IMR-90 (cell line): ENCODE data around the gene LRP1B. TPM values are rescaled to one million over a fixed set of nuclear protein-coding genes. Genes with fewer than 3 reads are reported as not detected.

Experiments used
- ATAC-seq: fragments of 200-7000 bp; cut with Tn5 transposase; 2 replicates; pipeline ENCODE4 v1.9.1; 2020; ENCODE audit warnings: low read depth, mild to moderate bottlenecking, moderate library complexity
- BruUV-seq: library from RNA; stranded (reverse); fragments of 400-500 nt; replicated peaks from 2 replicates; lab custom pipeline; 2021; lab: Mats Ljungman, UMichigan
- CTCF ChIA-PET: fragments of 300-600 bp; formaldehyde crosslinking; extraction: SDS; loops from one replicate; lab custom pipeline; 2021; ENCODE audit warnings: antibody characterized with exemption; lab: Yijun Ruan, JAX
- POLR2A ChIA-PET: fragments of 300-600 bp; sonication (Branson Sonifier 250); formaldehyde crosslinking; loops from one replicate; lab custom pipeline; 2022; ENCODE audit warnings: antibody characterized with exemption; ENCODE audit not compliant: unreplicated experiment; lab: Charles Lee
- DNase-seq: peaks from one replicate; pipeline ENCODE4 v3.0.0; 2013
- H2AFZ ChIP-seq: replicated peaks from 2 replicates; pipeline ENCODE3; 2013; ENCODE audit warnings: low read length, mild to moderate bottlenecking; ENCODE audit not compliant: poor library complexity
- H2AK5ac ChIP-seq: 2 replicates; pipeline ENCODE4 v1.6.1; 2013; ENCODE audit warnings: low read depth, low read length, inconsistent platforms
- H2AK9ac ChIP-seq: replicated peaks from 2 replicates; pipeline ENCODE3; 2013; ENCODE audit warnings: mild to moderate bottlenecking, low read depth, low read length, moderate library complexity; ENCODE audit not compliant: poor library complexity
- H2BK120ac ChIP-seq: 2 replicates; pipeline ENCODE4 v1.6.1; 2013; ENCODE audit warnings: low read depth, low read length, inconsistent platforms
- H2BK15ac ChIP-seq: 3 replicates; pipeline ENCODE4 v1.6.1; 2013; ENCODE audit warnings: low read depth, low read length, inconsistent platforms
- H2BK20ac ChIP-seq: 2 replicates; pipeline ENCODE4 v1.6.1; 2013; ENCODE audit warnings: low read depth, mild to moderate bottlenecking, inconsistent platforms, low read length, moderate library complexity
- H2BK5ac ChIP-seq: 2 replicates; pipeline ENCODE4 v1.6.1; 2013; ENCODE audit warnings: mild to moderate bottlenecking, low read depth, low read length, inconsistent platforms; ENCODE audit not compliant: poor library complexity, severe bottlenecking
- H3K14ac ChIP-seq: replicated peaks from 2 replicates; pipeline ENCODE4 v1.6.1; 2013; ENCODE audit warnings: low read depth, low read length, inconsistent platforms
- H3K18ac ChIP-seq: 2 replicates; pipeline ENCODE4 v1.6.1; 2013; ENCODE audit warnings: low read depth, low read length, control low read depth
- H3K23ac ChIP-seq: 2 replicates; pipeline ENCODE4 v1.6.1; 2013; ENCODE audit warnings: low read depth, low read length, inconsistent platforms
- H3K27ac ChIP-seq: 2 replicates; pipeline ENCODE4 v1.5.1; 2013; ENCODE audit warnings: mild to moderate bottlenecking, control low read depth, low read length; ENCODE audit not compliant: insufficient read depth
- H3K27me3 ChIP-seq: 2 replicates; pipeline ENCODE4 v1.6.1; 2013; ENCODE audit warnings: low read length; ENCODE audit not compliant: control insufficient read depth, insufficient read depth
- H3K36me3 ChIP-seq: 2 replicates; pipeline ENCODE4 v1.6.1; 2013; ENCODE audit warnings: low read length, mixed read lengths; ENCODE audit not compliant: control insufficient read depth, insufficient read depth
- H3K4ac ChIP-seq: 2 replicates; pipeline ENCODE4 v1.6.1; 2013; ENCODE audit warnings: low read depth, low read length, inconsistent platforms
- H3K4me1 ChIP-seq: 2 replicates; pipeline ENCODE4 v1.6.1; 2013; ENCODE audit warnings: low read length, mixed read lengths; ENCODE audit not compliant: control insufficient read depth, insufficient read depth
- H3K4me2 ChIP-seq: 2 replicates; pipeline ENCODE4 v1.6.1; 2013; ENCODE audit warnings: low read depth, mild to moderate bottlenecking, control low read depth, low read length, moderate library complexity
- H3K4me3 ChIP-seq: 2 replicates; pipeline ENCODE4 v1.5.1; 2013; ENCODE audit warnings: low read depth, mild to moderate bottlenecking, control low read depth, low read length, moderate library complexity; ENCODE audit not compliant: insufficient read depth
- H3K56ac ChIP-seq: 2 replicates; pipeline ENCODE4 v1.6.1; 2013; ENCODE audit warnings: low read length, inconsistent platforms; ENCODE audit not compliant: insufficient read depth; ENCODE audit errors: extremely low read depth
- H3K79me1 ChIP-seq, 2 experiments: 2 replicates each; pipeline ENCODE4 v1.6.1; 2013; ENCODE audit warnings: low read length in 2 of 2, inconsistent platforms in 1 of 2, low read depth in 1 of 2
- H3K9ac ChIP-seq: 2 replicates; pipeline ENCODE4 v1.6.1; 2013; ENCODE audit warnings: low read depth, low read length, control low read depth
- H3K9me1 ChIP-seq: 2 replicates; pipeline ENCODE4 v1.6.1; 2013; ENCODE audit warnings: low read length, inconsistent platforms; ENCODE audit not compliant: insufficient read depth
- H3K9me3 ChIP-seq: 2 replicates; pipeline ENCODE4 v1.6.1; 2013; ENCODE audit warnings: low read length; ENCODE audit not compliant: control insufficient read depth, insufficient read depth
- H4K20me1 ChIP-seq: 2 replicates; pipeline ENCODE4 v1.6.1; 2013; ENCODE audit warnings: low read length, inconsistent platforms; ENCODE audit not compliant: insufficient read depth
- H4K5ac ChIP-seq: 2 replicates; pipeline ENCODE4 v1.6.1; 2013; ENCODE audit warnings: mild to moderate bottlenecking, low read depth, low read length, control low read depth
- H4K8ac ChIP-seq, 2 experiments: 2 replicates each; pipeline ENCODE4 v1.6.1; 2013; ENCODE audit warnings: low read depth in 2 of 2, low read length in 2 of 2, control low read depth in 1 of 2, inconsistent platforms in 1 of 2
- H4K91ac ChIP-seq: 2 replicates; pipeline ENCODE4 v1.6.1; 2013; ENCODE audit warnings: low read depth, low read length, inconsistent platforms; ENCODE audit not compliant: insufficient read depth
- CHD1 ChIP-seq: IDR thresholded peaks from 2 replicates; pipeline ENCODE4 v1.6.1; 2012; ENCODE audit warnings: low read depth, low read length, improper control_type of control experiment
- FOS ChIP-seq: fragments of 150-350 bp; IDR thresholded peaks from 2 replicates; pipeline ENCODE4 v1.6.1; 2016; ENCODE audit warnings: low read depth, low read length
- MAZ ChIP-seq: IDR thresholded peaks from 2 replicates; pipeline ENCODE4 v1.6.1; 2012; ENCODE audit warnings: low read depth, mild to moderate bottlenecking, low read length, improper control_type of control experiment, moderate library complexity, borderline replicate concordance
- MXI1 ChIP-seq: IDR thresholded peaks from 2 replicates; pipeline ENCODE4 v1.6.1; 2012; ENCODE audit warnings: low read depth, mild to moderate bottlenecking, low read length, moderate library complexity, borderline replicate concordance
- NFE2L2 ChIP-seq: fragments of 150-350 bp; IDR thresholded peaks from 2 replicates; pipeline ENCODE4 v1.6.1; 2016; ENCODE audit warnings: low read depth, mild to moderate bottlenecking, low read length
- POLR2A ChIP-seq: IDR thresholded peaks from 2 replicates; pipeline ENCODE4 v1.6.1; 2012; ENCODE audit warnings: mild to moderate bottlenecking, low read depth, low read length
- RCOR1 ChIP-seq: IDR thresholded peaks from 2 replicates; pipeline ENCODE4 v1.6.1; 2012; ENCODE audit warnings: mild to moderate bottlenecking, low read length, improper control_type of control experiment; ENCODE audit not compliant: insufficient replicate concordance
- SMC3 ChIP-seq: fragments of 150-350 bp; IDR thresholded peaks from 2 replicates; pipeline ENCODE4 v1.6.1; 2016; ENCODE audit warnings: low read depth, mild to moderate bottlenecking, antibody characterized with exemption, low read length, moderate library complexity
- WGBS, 2 experiments: methylation state at CpG; one replicate each; pipeline versions ENCODE4 v1.1.5 to v1.1.7; 2013; ENCODE audit warnings: missing lambda C conversion rate in 2 of 2; ENCODE audit not compliant: insufficient read length in 1 of 2; ENCODE audit errors: extremely low coverage in 2 of 2; 5-methylcytosine and 5-hydroxymethylcytosine counted together
- dilution Hi-C: fragments of 300-500 bp; cut with HindIII; formaldehyde crosslinking; loops from one replicate; pipeline ENCODE4 v1.14.3; 2018; ENCODE audit warnings: low sequenced_read_pairs; ENCODE audit not compliant: unreplicated experiment
- in situ Hi-C: fragments of 300-500 bp; cut with MboI; formaldehyde crosslinking; loops from 3 replicates; pipeline ENCODE4 v1.14.3; 2019; ENCODE audit warnings: low sequenced_read_pairs, inconsistent platforms, mixed read lengths
- intact Hi-C: fragments of 100-400 bp; cut with micrococcal nuclease; formaldehyde crosslinking; loops from 2 replicates; pipeline ENCODE4 v1.10.0; 2022
- polyA plus RNA-seq, 3 experiments: library from polyadenylated mRNA; depleted of rRNA; stranded (reverse); fragments of >200 nt; gene quantifications; 2 replicates each; pipeline ENCODE4 v1.2.3, GENCODE V29; 2012; ENCODE audit warnings: low replicate concordance in 1 of 3
- total RNA-seq: library from RNA; depleted of rRNA; stranded (reverse); fragments of >200 nt; gene quantifications from 2 replicates; pipeline ENCODE4 v1.2.3, GENCODE V29; 2012
- TF ChIP-seq, protein P1 (sequence below): fragments of 150-350 bp; IDR thresholded peaks from 2 replicates; pipeline ENCODE4 v1.6.1; 2017; ENCODE audit warnings: mild to moderate bottlenecking, antibody characterized with exemption, low read length, low read depth

Gene LRP1B
- total and polyA plus RNA-seq, 2 of the 4 experiments (the other 2 are of a cell fraction): under 0.01 to 0.02 TPM

DNA sequence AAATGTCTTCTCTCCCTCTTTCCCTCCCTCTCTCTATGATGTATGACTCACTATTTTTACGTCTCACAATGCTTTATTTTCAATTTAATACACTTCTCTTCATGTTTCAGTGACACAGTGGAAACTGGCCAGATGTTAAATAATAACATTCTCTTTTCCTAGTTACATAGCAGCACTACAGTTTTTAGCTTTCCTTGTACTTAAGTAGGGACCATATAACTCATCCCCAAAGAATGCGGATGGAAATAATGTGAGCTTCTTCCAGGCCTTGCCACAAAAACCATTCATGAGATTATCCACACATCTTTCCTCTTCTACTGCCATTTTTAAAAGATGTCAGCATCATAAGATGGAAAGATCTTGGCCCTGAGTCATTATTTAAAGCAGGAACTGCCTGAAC is 789.4 kb downstream of the LRP1B start:
- H2AFZ ChIP-seq: no peak overlapping the region
- no peak overlapping the region for H2AK5ac ChIP-seq
- no peak overlapping the region for H2BK120ac ChIP-seq
- H3K4me2 ChIP-seq: no peak overlapping the region
- intact Hi-C loops: no loop called here
- peak overlapping the region; percentile 74; the same call in 1 of the 2 replicates for H3K27ac ChIP-seq
- no peak overlapping the region for H4K91ac ChIP-seq
- peak overlapping the region in 1 of 2 experiments; percentile 26; a peak in 2 of 4 replicates for H4K8ac ChIP-seq
- H3K4ac ChIP-seq: no peak overlapping the region
- no peak overlapping the region for H3K23ac ChIP-seq
- no peak overlapping the region for H3K4me3 ChIP-seq
- H3K9ac ChIP-seq: no peak overlapping the region
- ChIA-PET CTCF (interaction anchor here (0.6 kb wide), 1 partner anchor 70 kb away, joined by 3 read pairs; no protein-coding TSS in a partner anchor), POLR2A (no interaction called here)
- 0% methylated on average over 1 of the region's 2 CpGs; no CpG with 5 or more reads in 1 of the 2 experiments for WGBS, 2 experiments
- no peak overlapping the region for H3K14ac ChIP-seq
- peak overlapping the region; percentile 64; the same call in 1 of the 2 replicates for H3K18ac ChIP-seq
- no peak overlapping the region for H4K5ac ChIP-seq
- no peak overlapping the region for H2BK15ac ChIP-seq
- H3K36me3 ChIP-seq: no peaks in the 10 kb centered on the region
- H2BK20ac ChIP-seq: no peak overlapping the region
- dilution Hi-C loops: no loop called here
- H3K9me1 ChIP-seq: no peaks in the 10 kb centered on the region
- no peaks in the 10 kb centered on the region for H3K27me3 ChIP-seq
- no peaks in the 10 kb centered on the region for H3K79me1 ChIP-seq
- no peak overlapping the region for H2AK9ac ChIP-seq
- no peaks in the 10 kb centered on the region for H4K20me1 ChIP-seq
- H2BK5ac ChIP-seq: peak overlapping the region; percentile 80
- ATAC-seq (peak; percentile 97), DNase-seq (peak; percentile 99)
- TF ChIP-seq, protein P1, sequence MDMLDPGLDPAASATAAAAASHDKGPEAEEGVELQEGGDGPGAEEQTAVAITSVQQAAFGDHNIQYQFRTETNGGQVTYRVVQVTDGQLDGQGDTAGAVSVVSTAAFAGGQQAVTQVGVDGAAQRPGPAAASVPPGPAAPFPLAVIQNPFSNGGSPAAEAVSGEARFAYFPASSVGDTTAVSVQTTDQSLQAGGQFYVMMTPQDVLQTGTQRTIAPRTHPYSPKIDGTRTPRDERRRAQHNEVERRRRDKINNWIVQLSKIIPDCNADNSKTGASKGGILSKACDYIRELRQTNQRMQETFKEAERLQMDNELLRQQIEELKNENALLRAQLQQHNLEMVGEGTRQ: no peak
- TF ChIP-seq POLR2A: no peak
- no peak for TF ChIP-seq MAZ
- no peak for TF ChIP-seq RCOR1
- TF ChIP-seq FOS: peak; percentile 53
- TF ChIP-seq CHD1: no peak
- TF ChIP-seq NFE2L2: no peak
- TF ChIP-seq SMC3: no peak
- TF ChIP-seq MXI1: no peak
- BruUV-seq: no TSS peak
- in situ Hi-C loops: no loop called here
- no peaks in the 10 kb centered on the region for H3K9me3 ChIP-seq
- peaks cover 2% of the 10 kb centered on the region; the same call in 1 of the 2 replicates for H3K4me1 ChIP-seq
- no peak overlapping the region for H3K56ac ChIP-seq
